Lower lobe of right lung (tissue), 2 donors: ENCODE results near the gene SLC12A1. TPM values are rescaled to one million over a fixed set of nuclear protein-coding genes. Genes with fewer than 3 reads are reported as not detected.

Experiments used
- ATAC-seq, 2 donors: fragments of 200-7000 bp; cut with Tn5 transposase; one replicate each; pipeline ENCODE4 v1.9.1; 2020 to 2022; ENCODE audit warnings: mild to moderate bottlenecking in 2 of 2, moderate library complexity in 2 of 2
- DNase-seq: peaks from one replicate; pipeline ENCODE4 v3.0.0-alpha.2; 2020
- H3K27ac ChIP-seq: fragments of 200-600 bp; one replicate; pipeline ENCODE4 v1.8.0; 2022
- H3K27me3 ChIP-seq: fragments of 200-600 bp; one replicate; pipeline ENCODE4 v1.8.0; 2022; ENCODE audit warnings: low read depth
- H3K36me3 ChIP-seq: fragments of 200-600 bp; one replicate; pipeline ENCODE4 v1.8.0; 2022; ENCODE audit warnings: mild to moderate bottlenecking
- H3K4me1 ChIP-seq: fragments of 200-600 bp; one replicate; pipeline ENCODE4 v1.8.0; 2022
- H3K4me3 ChIP-seq: fragments of 200-600 bp; one replicate; pipeline ENCODE4 v1.8.0; 2022; ENCODE audit warnings: mild to moderate bottlenecking
- H3K9me3 ChIP-seq: fragments of 200-600 bp; one replicate; pipeline ENCODE4 v1.8.0; 2022
- intact Hi-C: fragments of 100-400 bp; cut with DNase I; formaldehyde crosslinking; loops from one replicate; pipeline ENCODE4 v1.11.0; 2022
- total RNA-seq: library from RNA; stranded (reverse); fragmentation: NEBNext Ultra II Directional; extraction: Animal tissue kit (Norgen Biotek cat#: 25700); gene quantifications from one replicate; pipeline ENCODE4 v1.2.1, GENCODE V29; 2021
- TF ChIP-seq, protein P1 (sequence below): fragments of 200-600 bp; IDR thresholded peaks from one replicate; pipeline ENCODE4 v1.8.0; 2022; ENCODE audit warnings: antibody characterized with exemption, mild to moderate bottlenecking
- donor health status: DM: no; HTN: yes; CAD: no; lungs with severe emphysema.

SLC12A1 gene
- total RNA-seq, 1 donor from 2014 or later, result not detected

DNA sequence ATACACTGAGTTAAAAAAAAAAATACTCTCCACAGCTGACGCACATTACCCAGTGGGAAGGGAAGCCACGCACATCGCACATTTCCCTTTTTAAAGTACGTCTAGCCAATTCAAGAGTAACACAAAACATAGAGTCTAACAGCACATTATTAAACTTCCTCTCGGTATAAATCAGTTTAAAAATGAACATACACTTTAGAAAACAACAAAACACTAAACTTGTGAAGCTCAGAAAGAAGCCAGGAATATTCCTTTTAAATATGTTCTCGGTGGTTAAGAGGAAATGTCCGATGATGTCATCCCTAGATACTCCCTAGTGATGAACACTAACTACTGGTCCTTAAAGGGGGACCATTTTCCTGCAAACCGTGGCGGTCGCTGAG lies 28.7 kb upstream of the SLC12A1 start:
- ATAC-seq, result peak; percentile 84 to 90
- intact Hi-C loops, result no loop called here

GRCh38 chr15:48177766-48178647 lies 28.1 kb upstream of the SLC12A1 start, which contains the start of gene MYEF2:
MYEF2 (minus strand) TSS chr15:48178295; CDS start chr15:48178237, 58 bp downstream.
- no peaks in the 10 kb centered on the region for H3K36me3 ChIP-seq
- ATAC-seq (peak; percentile 90 to 95), DNase-seq (peak; percentile 80)
- H3K4me3 ChIP-seq, result peak within 1 kb of the TSS; percentile 67
- intact Hi-C loops, result no loop called here
- no peaks in the 10 kb centered on the region for H3K4me1 ChIP-seq
- no peaks in the 10 kb centered on the region for H3K9me3 ChIP-seq
- H3K27me3 ChIP-seq, result peaks cover 10% of the 10 kb centered on the region
- peak within 1 kb of the TSS; percentile 74 for H3K27ac ChIP-seq
- TF ChIP-seq, protein P1, sequence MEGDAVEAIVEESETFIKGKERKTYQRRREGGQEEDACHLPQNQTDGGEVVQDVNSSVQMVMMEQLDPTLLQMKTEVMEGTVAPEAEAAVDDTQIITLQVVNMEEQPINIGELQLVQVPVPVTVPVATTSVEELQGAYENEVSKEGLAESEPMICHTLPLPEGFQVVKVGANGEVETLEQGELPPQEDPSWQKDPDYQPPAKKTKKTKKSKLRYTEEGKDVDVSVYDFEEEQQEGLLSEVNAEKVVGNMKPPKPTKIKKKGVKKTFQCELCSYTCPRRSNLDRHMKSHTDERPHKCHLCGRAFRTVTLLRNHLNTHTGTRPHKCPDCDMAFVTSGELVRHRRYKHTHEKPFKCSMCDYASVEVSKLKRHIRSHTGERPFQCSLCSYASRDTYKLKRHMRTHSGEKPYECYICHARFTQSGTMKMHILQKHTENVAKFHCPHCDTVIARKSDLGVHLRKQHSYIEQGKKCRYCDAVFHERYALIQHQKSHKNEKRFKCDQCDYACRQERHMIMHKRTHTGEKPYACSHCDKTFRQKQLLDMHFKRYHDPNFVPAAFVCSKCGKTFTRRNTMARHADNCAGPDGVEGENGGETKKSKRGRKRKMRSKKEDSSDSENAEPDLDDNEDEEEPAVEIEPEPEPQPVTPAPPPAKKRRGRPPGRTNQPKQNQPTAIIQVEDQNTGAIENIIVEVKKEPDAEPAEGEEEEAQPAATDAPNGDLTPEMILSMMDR, result peak; percentile 14

More for the DNA sequence above, 28.7 kb upstream of the SLC12A1 start:
- TF ChIP-seq, protein P1, result no peak
- H3K9me3 ChIP-seq, result no peaks in the 10 kb centered on the region
- DNase-seq, result no peak
- peaks cover 10% of the 10 kb centered on the region for H3K27me3 ChIP-seq
- peak overlapping the region; percentile 67 for H3K4me3 ChIP-seq
- no peaks in the 10 kb centered on the region for H3K4me1 ChIP-seq
- H3K36me3 ChIP-seq, result no peaks in the 10 kb centered on the region
- peak overlapping the region; percentile 74 for H3K27ac ChIP-seq

- Histone ChIP-seq H3K4me1 (no peaks in the 10 kb centered on the region), H3K36me3 (no peaks in the 10 kb centered on the region), H3K9me3 (no peaks in the 10 kb centered on the region), H3K4me3 (peak overlapping the region; percentile 67), H3K27me3 (peaks cover 10% of the 10 kb centered on the region), H3K27ac (no peak overlapping the region)
- ATAC-seq, result no peak
- TF ChIP-seq, protein P1, result no peak
- intact Hi-C loops, result no loop called here
- no peak for DNase-seq
Measured at GRCh38 chr15:48178648-48178931, 27.5 kb upstream of the SLC12A1 start.

- no peaks in the 10 kb centered on the region for H3K4me1 ChIP-seq
- H3K27me3 ChIP-seq, result peaks cover 8% of the 10 kb centered on the region
- DNase-seq (no peak), ATAC-seq (no peak)
- TF ChIP-seq, protein P1, result no peak
- no peak overlapping the region for H3K4me3 ChIP-seq
- intact Hi-C loops, result no loop called here
- H3K36me3 ChIP-seq, result no peaks in the 10 kb centered on the region
- no peak overlapping the region for H3K27ac ChIP-seq
- no peaks in the 10 kb centered on the region for H3K9me3 ChIP-seq
Measured at GRCh38 chr15:48182749-48183148, 23.4 kb upstream of the SLC12A1 start.

DNA sequence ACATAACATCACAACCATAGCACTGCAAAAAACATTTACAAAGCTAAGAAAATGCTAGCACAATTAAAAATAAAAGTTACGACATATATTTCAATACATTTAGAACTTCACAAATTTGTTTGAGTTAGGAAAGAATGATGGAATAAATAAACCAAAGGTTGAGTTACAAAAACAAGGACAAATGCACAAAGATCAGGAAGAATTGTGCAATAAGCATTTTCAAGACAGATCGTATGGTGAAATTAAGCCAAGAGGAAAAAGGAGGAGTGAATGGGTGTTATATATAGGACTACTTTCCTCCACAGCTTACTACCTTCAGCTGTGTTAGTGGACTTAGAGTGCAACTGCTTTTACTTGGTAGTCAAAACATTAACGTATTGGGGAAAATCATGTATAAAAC lies 20.6 kb upstream of the SLC12A1 start:
- Histone ChIP-seq H3K9me3 (no peaks in the 10 kb centered on the region), H3K4me3 (no peak overlapping the region), H3K36me3 (no peaks in the 10 kb centered on the region), H3K4me1 (no peaks in the 10 kb centered on the region), H3K27me3 (no peaks in the 10 kb centered on the region), H3K27ac (no peak overlapping the region)
- TF ChIP-seq, protein P1, result no peak
- no peak for DNase-seq
- ATAC-seq, result no peak
- intact Hi-C loops, result no loop called here
